Measurements from ENCODE around the gene HNRNPAB.

DNA sequence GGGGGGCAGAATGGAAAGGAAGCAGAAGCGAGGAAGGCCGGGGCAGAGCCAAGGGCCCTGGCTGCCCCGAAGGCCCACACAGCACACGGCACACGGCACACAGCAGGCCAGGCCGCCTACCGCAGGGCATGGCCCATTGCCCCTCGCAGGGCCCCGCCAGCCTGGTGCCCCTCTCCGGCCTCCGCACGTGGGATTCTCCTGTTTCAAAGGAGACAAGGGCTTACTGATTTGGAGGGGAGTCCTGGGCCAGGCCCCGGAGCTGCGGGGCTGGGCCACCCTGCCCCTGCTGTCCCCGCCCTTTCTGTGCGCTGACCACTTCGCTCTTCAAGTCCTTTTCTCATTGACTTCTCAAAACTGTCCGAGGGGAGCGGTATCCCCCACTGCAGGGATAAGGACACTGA, 36.0 kb downstream of the HNRNPAB start:
- TF ChIP-seq, protein P1, sequence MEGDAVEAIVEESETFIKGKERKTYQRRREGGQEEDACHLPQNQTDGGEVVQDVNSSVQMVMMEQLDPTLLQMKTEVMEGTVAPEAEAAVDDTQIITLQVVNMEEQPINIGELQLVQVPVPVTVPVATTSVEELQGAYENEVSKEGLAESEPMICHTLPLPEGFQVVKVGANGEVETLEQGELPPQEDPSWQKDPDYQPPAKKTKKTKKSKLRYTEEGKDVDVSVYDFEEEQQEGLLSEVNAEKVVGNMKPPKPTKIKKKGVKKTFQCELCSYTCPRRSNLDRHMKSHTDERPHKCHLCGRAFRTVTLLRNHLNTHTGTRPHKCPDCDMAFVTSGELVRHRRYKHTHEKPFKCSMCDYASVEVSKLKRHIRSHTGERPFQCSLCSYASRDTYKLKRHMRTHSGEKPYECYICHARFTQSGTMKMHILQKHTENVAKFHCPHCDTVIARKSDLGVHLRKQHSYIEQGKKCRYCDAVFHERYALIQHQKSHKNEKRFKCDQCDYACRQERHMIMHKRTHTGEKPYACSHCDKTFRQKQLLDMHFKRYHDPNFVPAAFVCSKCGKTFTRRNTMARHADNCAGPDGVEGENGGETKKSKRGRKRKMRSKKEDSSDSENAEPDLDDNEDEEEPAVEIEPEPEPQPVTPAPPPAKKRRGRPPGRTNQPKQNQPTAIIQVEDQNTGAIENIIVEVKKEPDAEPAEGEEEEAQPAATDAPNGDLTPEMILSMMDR (IDR thresholded peaks at IDR 0.05; ENCODE audit: low read length): no peak
- no peak for TF ChIP-seq EZH2 (optimal IDR thresholded peaks at IDR 0.05; ENCODE audit: low read depth, low read length)
